HG03064 (cell line): ENCODE measurements around the gene MYH6.

ENCODE experiments used
- ATAC-seq: cut with Tn5 transposase; IDR thresholded peaks from one replicate; pipeline ENCODE4 v1.9.1; 2021; ENCODE audit warnings: low read depth; ENCODE audit not compliant: unreplicated experiment

Gene MYH6

DNA sequence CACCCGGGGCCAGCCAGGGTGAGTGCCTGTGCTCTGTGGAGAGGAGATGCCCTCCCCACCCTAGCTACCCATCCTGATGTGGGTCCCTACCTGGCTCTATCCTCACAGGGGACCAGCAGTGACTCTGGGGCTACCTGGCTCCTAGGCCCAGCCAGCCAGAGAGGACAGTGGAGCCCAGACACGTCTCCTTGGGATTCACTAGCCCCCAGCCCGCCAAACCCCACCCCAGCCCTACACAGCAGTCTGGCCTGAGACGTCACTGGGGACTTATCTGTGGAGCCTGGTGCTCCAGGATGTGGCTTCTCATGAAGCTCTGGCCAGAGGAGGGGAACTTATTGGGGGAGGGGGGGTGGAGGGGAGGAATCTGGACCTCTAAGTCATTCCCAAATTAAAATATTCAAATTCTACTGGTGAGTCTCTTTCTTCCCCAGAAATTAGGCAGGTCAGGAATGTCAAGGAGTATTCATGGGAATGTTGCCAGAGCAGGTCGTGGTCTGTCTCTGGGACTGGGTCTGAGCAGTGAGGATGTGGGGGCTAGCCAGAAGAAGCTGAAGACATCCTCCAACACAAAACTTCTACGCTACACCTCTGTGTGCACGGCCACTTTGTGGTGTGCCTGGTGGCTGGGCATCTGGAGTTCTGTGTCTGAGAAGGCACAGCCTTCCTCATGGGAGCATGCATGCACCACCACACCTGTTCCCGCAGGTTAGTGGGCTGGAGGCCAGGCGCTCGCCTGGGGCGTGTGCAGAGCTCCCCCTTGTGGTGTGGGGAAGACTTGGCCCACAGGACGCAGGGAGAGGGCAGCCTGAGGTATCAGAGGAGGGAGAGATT is 28.5 kb downstream of the MYH6 start:
- no peak for ATAC-seq

- ATAC-seq, result no peak
These were observed 29.4 kb downstream of the MYH6 start for GRCh38 chr14:23378612-23379220.

GRCh38 chr14:23377573-23378563 is 30.2 kb downstream of the MYH6 start:
- no peak for ATAC-seq

GRCh38 chr14:23377198-23377550 is 30.9 kb downstream of the MYH6 start:
- no peak for ATAC-seq

- ATAC-seq, result no peak
These were observed 31.4 kb downstream of the MYH6 start, which contains the start of gene CMTM5 for GRCh38 chr14:23376482-23377197. Gene CMTM5 (plus strand): TSS chr14:23377046. CDS start chr14:23377252, 206 bp downstream.

GRCh38 chr14:23375527-23376251 is 32.4 kb downstream of the MYH6 start:
- no peak for ATAC-seq

GRCh38 chr14:23373041-23373440 is 35.0 kb downstream of the MYH6 start:
- ATAC-seq, result no peak

DNA sequence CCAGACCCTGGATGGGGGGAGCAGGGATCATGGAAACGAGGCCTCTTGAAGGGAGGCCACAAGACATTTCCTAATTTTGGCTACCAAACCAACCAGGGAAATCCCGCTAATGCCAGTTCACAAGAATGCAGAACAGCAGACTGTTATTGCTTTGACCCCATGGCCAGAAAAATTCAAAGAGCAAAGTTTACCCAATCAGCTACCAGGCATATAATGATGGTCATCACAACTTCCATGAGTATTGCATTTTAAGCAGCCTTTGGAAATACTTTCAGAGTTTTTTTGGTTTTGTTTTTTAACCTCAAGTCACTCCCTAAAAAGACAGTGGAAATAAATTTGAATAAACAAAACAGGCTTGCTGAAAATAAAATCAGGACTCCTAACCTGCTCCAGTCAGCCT is 35.6 kb downstream of the MYH6 start, which contains the start of gene IL25:
IL25 (plus strand) TSS at position 301 of the 400 bp plus-strand sequence.
- ATAC-seq, result no peak

- no peak for ATAC-seq
These were observed 36.2 kb downstream of the MYH6 start for GRCh38 chr14:23371865-23372264.

GRCh38 chr14:23370221-23370620 is 37.9 kb downstream of the MYH6 start:
- no peak for ATAC-seq

DNA sequence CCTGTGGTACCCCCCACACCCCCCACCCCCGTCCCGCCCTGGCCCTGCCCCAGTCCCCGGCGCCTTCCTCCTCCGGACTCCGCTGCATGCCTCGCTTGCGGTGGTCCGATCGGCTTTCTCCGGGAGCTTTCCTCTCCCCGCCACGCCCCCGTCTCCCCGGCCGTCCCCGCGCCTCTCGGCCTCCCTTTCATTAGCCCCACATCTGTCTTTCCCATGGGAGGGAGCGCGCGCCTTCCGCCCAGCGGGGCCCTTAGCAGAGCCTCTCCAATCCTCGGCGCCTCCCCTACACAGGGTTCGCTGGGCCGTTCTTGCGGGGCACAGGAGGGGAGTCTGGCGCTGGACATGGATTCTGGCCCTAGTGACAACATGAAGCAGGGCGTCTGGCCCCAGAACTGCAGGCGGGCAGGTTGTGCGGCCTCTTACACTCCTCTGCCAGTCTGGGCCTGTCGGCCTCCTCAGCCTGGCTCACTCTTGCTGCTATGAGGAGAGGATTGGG is 41.6 kb downstream of the MYH6 start:
- ATAC-seq, result no peak

GRCh38 chr14:23365732-23366425 is 42.2 kb downstream of the MYH6 start:
- ATAC-seq, result no peak

GRCh38 chr14:23365036-23365731 is 42.9 kb downstream of the MYH6 start, which contains the start of gene EFS:
Gene EFS (minus strand): TSS chr14:23365172. CDS start chr14:23365025, 147 bp downstream.
- ATAC-seq, result no peak

DNA sequence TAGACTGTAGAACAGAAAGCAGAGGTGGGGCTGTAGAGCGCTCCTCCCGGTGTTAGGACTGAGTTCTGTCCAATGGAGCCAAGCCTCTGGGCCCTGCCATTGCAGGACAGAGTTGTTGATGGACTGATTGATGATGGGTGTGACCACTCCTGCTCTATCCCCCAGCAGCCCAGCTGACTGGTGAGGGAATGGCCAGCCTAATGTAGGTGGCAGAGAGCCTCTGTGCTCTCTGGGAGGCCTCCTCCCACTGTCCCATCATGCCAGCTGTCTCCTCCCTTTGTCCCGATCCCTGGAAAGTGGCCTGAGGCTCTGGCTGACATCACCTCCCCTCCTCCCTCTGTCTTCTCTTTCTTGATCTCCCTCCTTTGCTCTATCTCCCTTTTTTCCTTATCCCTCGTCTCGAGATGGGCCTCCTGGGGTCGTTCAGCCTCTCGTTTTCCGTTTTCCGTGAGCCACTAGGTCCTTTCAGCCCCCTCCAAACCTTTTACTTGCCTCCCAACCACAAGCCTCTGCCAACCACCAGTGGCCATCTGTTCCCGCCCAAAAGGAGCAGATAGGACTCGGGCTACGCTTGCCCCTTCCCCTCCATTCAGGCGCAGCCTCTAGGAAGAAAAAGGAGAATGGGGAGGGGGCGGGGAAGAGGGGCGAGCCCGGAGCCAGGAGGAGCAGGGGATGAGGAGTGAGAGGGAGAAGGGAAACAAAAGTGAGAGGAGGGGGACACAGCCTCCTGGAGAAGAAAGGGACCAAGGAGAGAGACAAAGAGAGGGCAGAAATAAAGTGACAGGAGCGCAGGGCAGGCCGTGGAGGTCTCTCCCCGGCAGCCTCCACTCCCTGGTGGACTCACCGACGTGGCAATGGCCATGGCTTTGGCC is 43.7 kb downstream of the MYH6 start:
- ATAC-seq, result no peak

- ATAC-seq, result no peak
These were observed 45.9 kb downstream of the MYH6 start for GRCh38 chr14:23362200-23362599.

GRCh38 chr14:23361763-23362162 is 46.3 kb downstream of the MYH6 start:
- no peak for ATAC-seq

GRCh38 chr14:23361320-23361719 is 46.8 kb downstream of the MYH6 start:
- no peak for ATAC-seq
